Body of pancreas (tissue), 4 donors: ENCODE data around the gene GUCY2C. TPM values are rescaled to one million over a fixed set of nuclear protein-coding genes. Genes with fewer than 3 reads are reported as not detected.

Experiments
- ATAC-seq: fragments of 150-250 bp; one replicate; pipeline ENCODE4 v1.9.1; 2016
- DNase-seq, 4 donors: peaks; one replicate each; pipeline ENCODE4 v3.0.0-alpha.2; 2019
- H3K27ac ChIP-seq, 4 donors: fragments of 200-600 bp; sonication (generic); 1 replicate in 3 of 4; 2 replicates in 1 of 4; pipeline versions ENCODE4 v1.5.1 to v1.6.1; 2016 to 2019; ENCODE audit warnings: mild to moderate bottlenecking in 1 of 4, mixed read lengths in 1 of 4, moderate library complexity in 1 of 4
- H3K27me3 ChIP-seq, 2 donors: fragments of 200-600 bp; sonication (generic); one replicate each; pipeline ENCODE4 v1.6.0; 2016; ENCODE audit warnings: mild to moderate bottlenecking in 1 of 2
- H3K36me3 ChIP-seq, 2 donors: fragments of 200-600 bp; sonication (generic); replicated peaks in 1 of 2; 2 replicates each; pipeline ENCODE4 v1.5.1; 2016; ENCODE audit warnings: low read depth in 2 of 2; ENCODE audit not compliant: insufficient read depth in 1 of 2
- H3K4me1 ChIP-seq: fragments of 200-600 bp; sonication (generic); one replicate; pipeline ENCODE4 v1.6.0; 2016
- H3K4me3 ChIP-seq, 2 donors: fragments of 200-600 bp; sonication (generic); 1 replicate in 1 of 2; 2 replicates in 1 of 2; pipeline ENCODE4 v1.5.1; 2016 to 2019
- H3K9me3 ChIP-seq, 3 donors: fragments of 200-600 bp; sonication (generic); 1 replicate in 2 of 3; 2 replicates in 1 of 3; pipeline ENCODE4 v1.5.1; 2016
- POLR2A ChIP-seq, 3 donors: fragments of 450-650 bp; IDR thresholded peaks; one replicate each; pipeline ENCODE4 v1.6.1; 2016; ENCODE audit warnings: antibody characterized with exemption in 3 of 3, mild to moderate bottlenecking in 2 of 3
- WGBS, 2 donors: methylation state at CpG; one replicate each; pipeline ENCODE4 v1.1.5; 2017; 5-methylcytosine and 5-hydroxymethylcytosine counted together
- intact Hi-C: fragments of 100-400 bp; cut with DNase I; formaldehyde crosslinking; loops from one replicate; pipeline ENCODE4 v1.15.1; 2023
- total RNA-seq, 2 donors: library from RNA; depleted of rRNA; stranded (reverse); fragments of >200 nt; gene quantifications; one replicate each; pipeline ENCODE4 v1.1.0, GENCODE V29; 2016
- TF ChIP-seq, protein P1 (sequence below), 7 experiments: fragments of 450-650 bp in 4 of 7; fragments of 200-600 bp in 3 of 7; sonication (generic) in 3 of 7; IDR thresholded peaks; one replicate each; pipeline ENCODE4 v1.5.1; 2016 to 2019; ENCODE audit warnings: antibody characterized with exemption in 7 of 7

Gene GUCY2C
- total RNA-seq, 2 donors from 2014 or later: not detected

DNA sequence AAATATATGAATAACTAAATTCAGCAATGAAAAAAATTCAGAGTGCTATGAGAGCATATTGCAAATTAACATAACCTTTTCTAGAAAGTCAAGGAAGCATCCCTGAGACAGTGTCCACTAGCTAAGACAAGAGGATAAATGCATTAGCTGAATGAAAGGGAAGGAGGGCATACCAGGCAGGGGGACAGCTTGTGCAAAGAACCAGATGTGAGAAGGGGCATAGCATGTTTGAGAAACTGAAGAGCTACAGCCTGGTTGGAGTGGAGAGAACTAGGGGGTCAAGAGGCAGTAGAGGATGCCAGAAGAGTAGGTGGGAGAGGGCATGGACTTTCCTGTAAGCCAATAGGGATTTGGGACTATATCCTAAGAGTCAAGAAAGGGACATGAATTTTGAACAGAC lies 2.2 kb upstream of the GUCY2C start:
- ATAC-seq: no peak
- TF ChIP-seq, protein P1, sequence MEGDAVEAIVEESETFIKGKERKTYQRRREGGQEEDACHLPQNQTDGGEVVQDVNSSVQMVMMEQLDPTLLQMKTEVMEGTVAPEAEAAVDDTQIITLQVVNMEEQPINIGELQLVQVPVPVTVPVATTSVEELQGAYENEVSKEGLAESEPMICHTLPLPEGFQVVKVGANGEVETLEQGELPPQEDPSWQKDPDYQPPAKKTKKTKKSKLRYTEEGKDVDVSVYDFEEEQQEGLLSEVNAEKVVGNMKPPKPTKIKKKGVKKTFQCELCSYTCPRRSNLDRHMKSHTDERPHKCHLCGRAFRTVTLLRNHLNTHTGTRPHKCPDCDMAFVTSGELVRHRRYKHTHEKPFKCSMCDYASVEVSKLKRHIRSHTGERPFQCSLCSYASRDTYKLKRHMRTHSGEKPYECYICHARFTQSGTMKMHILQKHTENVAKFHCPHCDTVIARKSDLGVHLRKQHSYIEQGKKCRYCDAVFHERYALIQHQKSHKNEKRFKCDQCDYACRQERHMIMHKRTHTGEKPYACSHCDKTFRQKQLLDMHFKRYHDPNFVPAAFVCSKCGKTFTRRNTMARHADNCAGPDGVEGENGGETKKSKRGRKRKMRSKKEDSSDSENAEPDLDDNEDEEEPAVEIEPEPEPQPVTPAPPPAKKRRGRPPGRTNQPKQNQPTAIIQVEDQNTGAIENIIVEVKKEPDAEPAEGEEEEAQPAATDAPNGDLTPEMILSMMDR (IDR thresholded peaks at IDR 0.05): no peak
- TF ChIP-seq POLR2A (IDR thresholded peaks at IDR 0.05): no peak
- Histone ChIP-seq H3K4me1 (no peaks in the 10 kb centered on the region), H3K9me3 (no peaks in the 10 kb centered on the region), H3K36me3 (no peaks in the 10 kb centered on the region), H3K27ac (no peak overlapping the region), H3K27me3 (no peaks in the 10 kb centered on the region), H3K4me3 (no peak overlapping the region)
- intact Hi-C loops: no loop called here
- no peak for DNase-seq

DNA sequence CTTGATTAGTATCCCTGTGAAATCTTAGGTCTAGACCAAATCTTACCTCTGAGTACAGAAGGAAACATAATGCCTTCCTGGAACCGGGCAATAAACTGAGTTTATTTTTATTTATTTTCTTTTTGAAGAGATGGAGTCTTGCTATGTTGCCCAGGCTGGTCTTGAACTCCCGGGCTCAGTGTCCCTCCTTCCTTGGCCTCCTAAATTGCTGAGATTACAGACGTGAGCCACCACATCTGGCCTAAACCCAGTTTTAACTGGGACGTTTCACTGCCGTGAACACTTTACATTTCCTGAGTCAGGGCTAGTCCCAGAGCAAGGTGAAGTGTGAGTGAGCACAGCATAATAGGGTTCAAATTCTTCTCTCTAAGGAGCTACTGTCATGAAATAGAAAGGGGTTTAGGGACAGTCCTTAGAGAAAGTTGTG lies 671 bp downstream of the GUCY2C start:
- H3K4me3 ChIP-seq: no peak overlapping the region

DNA sequence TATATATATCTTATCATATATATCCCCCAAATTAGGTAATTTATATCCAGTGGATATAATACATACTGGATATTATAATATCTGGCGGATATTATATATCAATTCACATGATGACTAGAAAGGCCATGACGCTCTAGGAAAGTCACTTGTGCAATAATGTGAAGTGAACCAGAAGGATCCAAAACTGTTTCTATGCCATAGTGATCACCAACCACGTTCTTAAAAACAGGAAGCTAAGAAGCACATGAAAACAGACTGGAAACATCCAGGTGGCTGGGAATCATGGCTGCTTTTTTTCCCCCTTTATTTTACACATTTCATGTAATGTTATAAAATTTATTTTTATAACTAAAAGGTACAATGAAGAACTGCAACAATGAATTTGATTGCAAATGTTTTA lies 1.4 kb downstream of the GUCY2C start:
- ATAC-seq (no peak), DNase-seq (no peak)
- Histone ChIP-seq H3K4me1 (no peaks in the 10 kb centered on the region), H3K27me3 (no peaks in the 10 kb centered on the region), H3K4me3 (no peak overlapping the region), H3K36me3 (no peaks in the 10 kb centered on the region), H3K9me3 (no peaks in the 10 kb centered on the region), H3K27ac (no peak overlapping the region)
- intact Hi-C loops: no loop called here
- WGBS, 2 donors: 74 to 86% methylated on average over 3 of the region's 3 CpGs
- no peak for TF ChIP-seq POLR2A (IDR thresholded peaks at IDR 0.05)
- TF ChIP-seq, protein P1 (IDR thresholded peaks at IDR 0.05): no peak

More for the DNA sequence above, 671 bp downstream of the GUCY2C start:
- no peaks in the 10 kb centered on the region for H3K4me1 ChIP-seq
- no peaks in the 10 kb centered on the region for H3K36me3 ChIP-seq
- no peaks in the 10 kb centered on the region for H3K9me3 ChIP-seq
- DNase-seq (no peak), ATAC-seq (no peak)
- WGBS, 2 donors: 77 to 84% methylated on average over 5 of the region's 5 CpGs
- intact Hi-C loops: no loop called here
- no peaks in the 10 kb centered on the region for H3K27me3 ChIP-seq
- no peak overlapping the region for H3K27ac ChIP-seq
- no peak for TF ChIP-seq POLR2A (IDR thresholded peaks at IDR 0.05)
- TF ChIP-seq, protein P1 (IDR thresholded peaks at IDR 0.05): no peak

DNA sequence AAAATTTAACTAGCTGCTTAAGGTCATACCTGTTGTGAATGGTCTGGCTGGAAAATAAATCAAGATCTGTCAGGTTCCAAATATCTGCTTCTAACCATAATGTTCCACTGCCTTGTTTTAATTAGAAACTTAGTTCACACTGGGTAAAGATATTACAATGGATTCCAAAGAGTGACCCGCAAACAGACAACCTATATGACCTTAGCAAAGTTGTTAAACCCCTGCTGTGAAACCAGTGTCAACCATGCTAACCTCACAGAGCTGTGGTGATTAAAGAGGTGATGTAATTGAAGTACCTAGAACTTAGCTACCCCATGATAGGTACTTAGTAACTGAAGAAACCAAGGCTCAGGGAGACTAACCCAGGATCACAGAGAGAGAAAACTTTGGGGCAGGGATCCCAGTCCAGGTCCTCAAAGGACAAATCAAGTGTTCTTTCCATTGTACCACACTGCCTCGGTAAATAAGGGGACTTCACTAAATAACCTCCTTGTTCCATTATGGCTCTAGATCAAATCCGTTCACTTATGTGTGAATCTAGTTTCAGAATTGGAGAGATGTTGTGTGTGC lies 2.2 kb downstream of the GUCY2C start:
- Histone ChIP-seq H3K36me3 (no peaks in the 10 kb centered on the region), H3K4me3 (no peak overlapping the region), H3K27me3 (no peaks in the 10 kb centered on the region), H3K9me3 (no peaks in the 10 kb centered on the region), H3K4me1 (no peaks in the 10 kb centered on the region), H3K27ac (no peak overlapping the region)
- ATAC-seq (no peak), DNase-seq (no peak)
- WGBS, 2 donors: 78 to 93% methylated on average over 3 of the region's 3 CpGs
- TF ChIP-seq POLR2A (IDR thresholded peaks at IDR 0.05): no peak
- TF ChIP-seq, protein P1 (IDR thresholded peaks at IDR 0.05): no peak
- intact Hi-C loops: no loop called here

DNA sequence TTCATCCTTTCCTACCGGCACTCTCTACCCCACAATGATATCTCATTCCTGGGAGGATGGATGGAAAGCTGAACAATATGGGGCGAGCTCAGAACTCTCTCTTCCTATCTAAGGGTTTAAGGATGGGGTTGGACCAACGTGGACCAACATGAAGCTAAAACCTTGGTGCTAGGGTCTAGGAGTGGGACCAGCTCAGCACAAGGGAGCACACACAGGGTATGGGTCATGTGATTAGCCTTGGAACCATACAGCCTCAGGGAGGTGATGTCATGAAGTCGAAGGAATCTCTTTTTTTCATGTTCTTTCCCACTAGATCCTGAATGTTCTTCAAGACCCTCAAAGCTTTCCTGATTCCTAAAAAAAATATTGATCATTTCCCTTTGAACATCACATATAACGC lies 3.3 kb downstream of the GUCY2C start:
- intact Hi-C loops: no loop called here
- no peak for ATAC-seq
- Histone ChIP-seq H3K27me3 (no peaks in the 10 kb centered on the region), H3K36me3 (no peaks in the 10 kb centered on the region), H3K9me3 (no peaks in the 10 kb centered on the region), H3K27ac (no peak overlapping the region), H3K4me3 (no peak overlapping the region), H3K4me1 (no peaks in the 10 kb centered on the region)
- no peak for DNase-seq
- WGBS, 2 donors: 77 to 78% methylated on average over 5 of the region's 5 CpGs
- no peak for TF ChIP-seq POLR2A (IDR thresholded peaks at IDR 0.05)
- TF ChIP-seq, protein P1 (IDR thresholded peaks at IDR 0.05): no peak
